Ramos (cell line): ENCODE measurements around the gene CARS2.
"Not testable (repeated sequence)": the region's sequence is repeated elsewhere in the genome, so short reads cannot be mapped to it uniquely, and the experiment has no call there.

Source experiments
- in situ Hi-C: fragments of 300-500 bp; cut with MboI; formaldehyde crosslinking; loops from one replicate; pipeline ENCODE4 v1.14.3; 2022; ENCODE audit warnings: low sequenced_read_pairs; ENCODE audit not compliant: unreplicated experiment

Gene CARS2

DNA sequence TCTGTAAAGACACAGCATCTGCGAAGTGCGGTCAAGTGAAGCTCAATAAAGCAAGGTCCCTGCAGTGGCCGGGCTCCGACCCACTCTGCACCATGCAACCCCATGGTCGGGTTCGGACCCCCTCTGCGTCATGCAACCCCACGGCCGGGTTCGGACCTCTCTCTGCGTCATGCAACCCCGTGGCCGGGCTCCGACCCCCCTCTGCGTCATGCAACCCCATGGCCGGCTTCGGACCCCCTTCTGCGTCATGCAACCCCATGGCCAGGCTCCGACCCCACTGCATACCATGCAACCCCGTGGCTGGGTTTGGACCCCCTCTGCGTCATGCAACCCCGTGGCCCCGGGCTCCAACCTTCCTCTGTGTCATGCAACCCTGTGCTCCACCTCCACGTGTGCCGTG, 43.8 kb downstream of the CARS2 start:
- in situ Hi-C loops, result no loop called here

DNA sequence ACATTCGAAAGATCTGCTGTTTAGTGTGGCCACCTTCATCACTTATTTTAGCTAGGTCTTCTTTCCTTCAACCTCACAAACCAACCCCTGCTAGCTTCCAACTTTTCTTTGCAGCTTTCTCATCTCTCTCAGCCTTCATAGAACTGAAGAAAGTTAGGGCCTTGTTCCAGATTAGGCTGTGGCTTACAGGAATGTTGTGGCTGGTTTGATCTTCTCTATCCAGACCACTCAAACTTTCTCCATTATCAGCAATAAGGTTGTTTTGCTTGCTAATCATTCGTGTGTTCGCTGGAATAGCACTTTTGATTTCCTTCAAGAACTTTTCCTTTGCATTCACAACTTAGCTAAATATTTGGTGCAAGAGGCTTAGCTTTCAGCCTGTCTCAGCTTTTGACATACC, 44.7 kb downstream of the CARS2 start:
- in situ Hi-C loops, result no loop called here

DNA sequence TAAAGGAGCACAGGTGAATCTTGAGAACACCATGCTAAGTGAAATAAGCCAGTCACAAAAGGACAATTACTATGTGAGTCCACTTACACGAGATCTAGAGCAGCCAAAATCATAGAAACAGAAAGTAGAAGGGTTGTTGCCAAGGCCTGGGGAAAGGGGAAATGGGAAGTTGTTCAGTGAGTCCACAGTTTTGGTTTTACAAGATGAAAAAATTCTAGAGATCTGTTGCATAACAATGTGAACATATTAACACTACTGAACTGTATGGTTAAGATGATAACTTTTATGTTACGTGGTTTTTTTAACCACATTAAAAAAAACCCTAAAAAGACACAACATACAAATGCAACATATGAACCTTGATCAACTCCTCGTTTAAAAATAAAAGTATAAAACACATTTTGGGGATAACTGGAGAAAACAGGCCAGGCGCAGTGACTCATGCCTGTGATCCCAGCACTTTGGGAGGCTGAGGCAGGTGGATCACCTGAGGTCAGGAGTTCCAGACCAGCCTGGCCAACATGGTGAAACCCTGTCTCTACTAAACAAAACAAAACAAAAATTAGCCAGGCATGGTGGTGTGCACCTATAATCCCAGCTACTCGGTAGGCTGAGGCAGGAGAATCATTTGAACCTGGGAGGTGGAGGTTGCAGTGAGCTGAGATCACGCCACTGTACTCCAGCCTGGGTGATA, 47.6 kb downstream of the CARS2 start:
- in situ Hi-C loops, result not testable (repeated sequence)

GRCh38 chr13:110657196-110657595, 48.7 kb downstream of the CARS2 start:
- in situ Hi-C loops, result no loop called here

DNA sequence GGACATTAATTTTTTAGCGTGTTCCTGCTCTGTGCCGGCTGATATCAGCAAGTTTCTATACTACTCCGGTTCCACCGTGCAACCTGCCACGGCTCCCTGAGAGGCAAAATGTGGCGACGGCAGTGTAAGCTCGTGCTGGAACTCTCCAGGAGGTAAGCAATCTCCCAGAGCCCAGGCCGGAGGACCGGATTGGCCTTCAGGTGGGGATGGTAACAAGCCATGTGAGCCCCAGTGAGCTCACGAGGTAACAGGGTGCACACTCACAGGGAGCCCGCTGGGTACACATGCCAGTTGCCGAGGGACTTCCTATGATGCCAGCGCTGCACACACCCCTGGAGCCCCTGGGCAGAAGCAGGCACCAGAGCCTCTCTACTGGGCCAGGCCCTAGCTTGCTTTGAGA, 52.1 kb downstream of the CARS2 start:
- in situ Hi-C loops, result no loop called here

DNA sequence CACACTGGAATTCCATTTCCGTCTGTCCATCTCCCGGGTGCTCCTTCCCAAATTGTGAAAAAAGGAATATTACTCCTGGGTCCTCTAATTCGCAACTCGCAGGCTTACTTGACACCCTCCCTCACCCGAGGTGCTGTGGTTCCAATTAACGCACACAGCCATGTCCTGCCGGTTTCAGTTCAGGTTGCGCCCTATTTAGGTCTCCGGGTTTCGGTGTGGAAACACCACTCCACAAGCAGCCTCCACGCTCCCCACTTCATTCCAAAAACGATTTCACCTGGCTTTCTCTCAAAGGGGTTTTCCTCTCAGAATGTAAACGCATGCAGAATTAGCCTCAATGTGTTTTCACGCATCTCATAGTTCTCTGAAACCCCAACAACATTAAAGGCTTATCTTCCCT, 52.6 kb downstream of the CARS2 start:
- in situ Hi-C loops, result no loop called here

DNA sequence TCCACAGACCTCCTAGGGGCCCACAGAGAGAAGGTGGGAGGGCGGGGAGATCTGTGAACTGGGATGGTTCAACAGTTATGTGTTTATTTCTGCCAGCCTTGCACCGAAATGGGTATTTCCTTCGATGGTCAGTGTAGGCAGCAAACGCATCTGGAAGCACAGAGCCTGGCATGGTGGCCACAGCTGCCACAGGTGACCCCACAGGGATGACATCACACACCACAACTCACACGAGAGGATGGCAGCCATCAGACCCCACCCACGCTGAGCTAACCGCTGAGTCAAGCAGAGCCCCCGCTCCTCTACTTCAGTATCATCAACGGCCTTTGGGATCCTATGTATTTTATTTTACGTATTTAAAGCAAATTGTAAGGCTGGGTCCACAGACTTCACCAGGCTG, 53.2 kb downstream of the CARS2 start:
- in situ Hi-C loops, result no loop called here

DNA sequence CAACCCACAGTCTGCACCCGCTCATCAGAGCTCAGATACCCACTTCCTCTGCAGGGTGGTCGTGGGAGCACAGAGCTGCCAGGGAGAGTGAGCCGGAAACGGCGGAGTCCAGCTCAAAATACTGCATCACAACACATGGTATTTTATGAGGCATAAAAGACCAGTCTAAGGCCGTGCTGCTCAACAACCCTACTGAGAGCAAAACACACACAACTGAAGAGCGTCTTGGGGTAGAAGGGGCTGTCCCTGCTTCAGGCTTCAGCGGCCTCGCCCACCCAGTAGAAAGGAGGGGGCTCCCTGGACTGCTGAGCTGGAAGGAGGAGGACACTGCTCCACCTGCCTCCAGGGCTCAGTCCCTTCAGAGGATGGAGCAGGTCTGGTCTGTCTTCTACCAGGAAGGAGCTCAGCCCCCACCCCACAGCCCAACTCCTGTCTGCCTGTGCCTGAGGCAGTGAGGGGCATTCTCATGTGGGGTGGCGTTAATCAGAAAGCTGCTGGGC, 53.6 kb downstream of the CARS2 start:
- in situ Hi-C loops, result no loop called here

DNA sequence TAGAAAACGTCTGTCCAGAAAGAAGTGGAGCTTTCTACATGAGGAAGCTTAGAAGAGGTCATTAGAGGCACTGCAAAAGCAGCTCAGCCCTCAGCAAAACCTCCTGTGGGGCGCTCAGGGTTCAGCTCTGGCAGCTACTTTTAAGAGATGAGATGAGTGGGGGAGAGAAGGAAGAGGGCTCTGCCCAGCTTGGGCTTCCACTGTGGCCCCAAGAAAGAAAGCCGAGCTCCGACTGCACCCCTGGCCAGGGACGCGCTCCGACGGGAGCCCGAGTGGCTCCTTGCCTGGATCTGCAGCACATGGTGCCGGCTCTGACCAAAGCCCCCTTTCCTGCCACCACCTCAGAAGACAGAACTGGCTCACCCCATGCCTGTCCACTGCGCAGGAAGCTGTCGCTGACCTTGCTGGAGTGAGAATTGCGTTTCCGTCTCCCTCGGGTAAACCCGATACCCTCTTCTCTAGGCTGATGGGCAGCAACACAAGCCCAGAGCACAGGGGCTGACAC, 54.1 kb downstream of the CARS2 start:
- in situ Hi-C loops, result no loop called here

DNA sequence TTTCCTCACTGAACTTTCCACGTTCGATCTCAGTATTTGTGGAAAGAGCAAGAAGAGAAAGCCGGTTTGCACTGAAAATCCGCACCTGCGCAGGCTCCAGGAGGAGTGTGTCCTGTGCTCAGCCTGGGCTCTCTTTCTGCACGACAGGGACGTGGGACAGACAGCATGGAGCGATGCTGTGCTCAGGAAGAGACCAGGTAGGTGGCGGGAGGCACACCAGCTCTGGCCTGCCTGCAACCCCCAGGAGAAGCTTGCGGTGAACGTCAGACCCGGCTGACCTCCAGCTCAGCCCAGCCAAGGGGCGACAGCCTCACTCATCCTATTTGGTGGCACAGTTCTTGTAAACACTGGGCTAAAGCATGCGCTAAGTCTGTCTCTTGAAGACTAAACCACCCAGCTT, 54.6 kb downstream of the CARS2 start:
- in situ Hi-C loops, result no loop called here

DNA sequence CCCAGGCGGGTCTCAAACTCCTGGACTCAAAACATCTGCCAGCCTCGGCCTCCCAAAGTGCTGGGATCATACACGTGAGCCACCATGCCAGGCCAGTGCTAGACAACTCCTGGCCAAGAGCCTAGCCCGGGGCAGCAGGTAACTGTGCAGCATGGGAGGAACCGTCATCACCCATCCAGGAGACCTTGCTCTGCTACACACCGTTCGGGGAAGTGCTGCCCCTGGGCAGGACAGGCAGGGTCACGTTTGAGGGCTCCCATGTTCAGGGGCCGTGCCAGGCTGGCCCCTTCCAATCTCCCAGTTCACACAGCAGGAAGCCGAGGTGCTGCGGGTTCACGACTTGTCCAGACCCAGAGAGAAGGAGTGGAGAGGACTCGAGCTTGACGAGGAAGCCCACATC, 55.5 kb downstream of the CARS2 start:
- in situ Hi-C loops, result no loop called here

GRCh38 chr13:110649551-110649950, 56.4 kb downstream of the CARS2 start:
- in situ Hi-C loops, result no loop called here

GRCh38 chr13:110648848-110649421, 57.0 kb downstream of the CARS2 start:
- in situ Hi-C loops, result no loop called here

DNA sequence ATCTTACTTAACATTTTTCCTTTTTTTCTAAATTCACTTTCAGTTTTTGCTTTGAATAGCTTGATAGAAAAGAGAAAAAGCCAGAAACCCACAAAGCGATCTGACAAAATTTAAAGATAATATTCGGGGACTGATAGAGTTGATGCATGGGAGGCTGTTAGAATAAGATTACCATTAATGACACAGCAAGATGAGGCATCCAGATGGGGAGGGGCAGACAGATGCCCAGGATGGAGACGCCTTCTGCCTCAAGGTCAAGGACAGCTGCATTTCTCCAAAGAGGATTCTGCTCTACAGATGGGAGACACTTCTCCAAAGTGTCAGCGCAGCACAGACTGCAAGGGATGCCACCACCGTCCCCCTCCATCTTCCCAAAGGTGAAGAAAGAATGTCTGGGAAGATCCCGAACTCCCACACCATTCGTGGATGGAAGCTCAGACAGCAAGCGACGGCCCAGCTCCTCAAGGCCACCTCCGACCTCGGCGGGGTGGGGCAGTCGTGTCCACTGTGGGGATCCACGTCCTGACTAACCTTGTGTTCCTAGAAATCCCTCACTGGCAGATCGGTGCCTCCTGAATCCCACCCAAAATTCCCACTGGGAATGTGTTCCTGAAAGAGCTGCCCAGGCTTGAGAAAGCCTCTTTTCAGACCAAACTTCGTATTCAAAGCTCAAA, 57.6 kb downstream of the CARS2 start:
- in situ Hi-C loops, result no loop called here

DNA sequence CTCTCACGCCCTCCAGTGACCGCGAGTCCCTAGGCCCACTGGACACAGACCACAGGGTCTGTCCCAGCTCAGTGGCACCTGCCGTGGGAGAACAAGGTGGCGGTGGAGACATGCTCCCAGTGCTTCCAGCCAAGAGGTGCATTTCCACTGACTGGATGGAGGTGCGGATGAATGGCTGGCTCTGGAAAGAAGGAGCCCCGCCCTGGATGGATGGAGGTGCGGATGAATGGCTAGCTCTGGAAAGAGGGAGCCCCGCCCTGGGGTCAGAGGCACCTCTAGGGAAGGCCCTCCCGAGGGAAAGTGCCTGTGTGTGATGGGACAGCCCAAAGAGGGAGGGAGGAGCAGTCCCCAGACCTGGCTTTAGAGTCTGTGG, 58.6 kb downstream of the CARS2 start:
- in situ Hi-C loops, result no loop called here

GRCh38 chr13:110646442-110647364, 59.2 kb downstream of the CARS2 start:
- in situ Hi-C loops, result no loop called here

GRCh38 chr13:110645750-110646149, 60.2 kb downstream of the CARS2 start:
- in situ Hi-C loops, result no loop called here

DNA sequence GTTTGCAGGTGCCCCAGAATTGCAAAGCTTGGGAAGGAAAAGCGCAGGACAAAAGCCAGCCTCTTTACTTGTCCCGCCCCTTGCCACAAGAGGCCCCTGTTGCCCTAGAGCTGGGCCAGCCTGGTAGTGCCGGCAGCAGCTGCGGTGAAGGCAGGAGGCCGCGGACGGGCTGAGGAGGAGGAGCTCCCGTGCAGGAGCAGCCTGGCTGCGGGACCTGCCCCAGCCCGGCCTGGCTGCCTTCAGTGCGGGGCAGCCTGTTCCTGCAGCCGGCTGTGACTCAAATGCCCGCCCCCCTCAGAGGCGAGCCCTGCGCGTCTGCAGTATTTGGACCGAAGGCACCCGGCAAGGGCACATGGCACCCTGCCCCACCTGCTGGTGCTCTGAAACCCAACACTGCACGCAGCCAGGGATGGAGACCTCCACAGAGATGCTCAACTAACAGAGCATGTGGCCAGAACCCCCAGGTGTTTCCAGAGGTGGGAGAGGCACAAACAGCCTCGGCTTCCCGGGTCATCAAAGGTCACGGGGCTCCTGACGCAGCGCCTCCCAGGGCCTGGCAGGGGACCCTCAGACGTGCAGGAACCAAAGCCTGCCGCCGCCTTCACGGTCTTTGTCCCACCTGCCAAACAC, 60.9 kb downstream of the CARS2 start:
- in situ Hi-C loops, result no loop called here

DNA sequence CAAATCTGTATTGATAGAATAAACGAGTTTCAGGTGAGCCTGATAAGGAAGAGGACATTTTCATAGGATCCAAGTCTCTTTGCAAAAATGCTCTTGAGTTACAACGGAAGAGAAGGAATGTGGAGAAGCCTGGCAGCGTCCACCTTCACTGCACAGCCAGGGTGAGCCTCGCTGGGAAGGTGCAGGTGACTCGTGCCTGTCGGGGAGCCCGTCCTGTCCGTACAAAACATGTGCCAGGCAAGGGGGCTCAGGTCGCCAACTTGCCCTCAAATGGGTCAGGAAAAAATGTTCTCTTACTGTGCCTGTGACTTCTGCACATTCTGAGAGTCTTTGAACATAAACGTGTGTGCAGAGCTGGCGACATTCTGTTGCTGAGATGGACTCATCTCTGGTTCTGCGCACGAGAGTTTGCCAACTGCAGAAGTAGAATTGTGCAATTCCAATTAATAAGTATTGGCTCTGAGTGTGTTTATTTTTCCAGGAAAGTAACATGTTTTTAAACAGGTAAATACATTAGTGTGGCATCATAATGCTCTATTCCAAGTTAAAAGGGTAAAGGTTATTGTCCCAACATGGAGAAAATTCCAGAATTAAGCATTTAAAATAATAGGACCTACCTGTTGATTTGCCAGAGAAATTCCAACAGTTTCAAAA, 62.0 kb downstream of the CARS2 start:
- in situ Hi-C loops, result no loop called here
